ENCODE measurements around the gene GALNT16. TPM values are rescaled to one million over a fixed set of nuclear protein-coding genes. Genes with fewer than 3 reads are reported as not detected.

The GALNT16 gene
- total and polyA plus RNA-seq, 2 donors (not counting 3 experiments of a cell fraction or from before 2014, with no cell fraction given) = 0.39 to 0.49 TPM

DNA sequence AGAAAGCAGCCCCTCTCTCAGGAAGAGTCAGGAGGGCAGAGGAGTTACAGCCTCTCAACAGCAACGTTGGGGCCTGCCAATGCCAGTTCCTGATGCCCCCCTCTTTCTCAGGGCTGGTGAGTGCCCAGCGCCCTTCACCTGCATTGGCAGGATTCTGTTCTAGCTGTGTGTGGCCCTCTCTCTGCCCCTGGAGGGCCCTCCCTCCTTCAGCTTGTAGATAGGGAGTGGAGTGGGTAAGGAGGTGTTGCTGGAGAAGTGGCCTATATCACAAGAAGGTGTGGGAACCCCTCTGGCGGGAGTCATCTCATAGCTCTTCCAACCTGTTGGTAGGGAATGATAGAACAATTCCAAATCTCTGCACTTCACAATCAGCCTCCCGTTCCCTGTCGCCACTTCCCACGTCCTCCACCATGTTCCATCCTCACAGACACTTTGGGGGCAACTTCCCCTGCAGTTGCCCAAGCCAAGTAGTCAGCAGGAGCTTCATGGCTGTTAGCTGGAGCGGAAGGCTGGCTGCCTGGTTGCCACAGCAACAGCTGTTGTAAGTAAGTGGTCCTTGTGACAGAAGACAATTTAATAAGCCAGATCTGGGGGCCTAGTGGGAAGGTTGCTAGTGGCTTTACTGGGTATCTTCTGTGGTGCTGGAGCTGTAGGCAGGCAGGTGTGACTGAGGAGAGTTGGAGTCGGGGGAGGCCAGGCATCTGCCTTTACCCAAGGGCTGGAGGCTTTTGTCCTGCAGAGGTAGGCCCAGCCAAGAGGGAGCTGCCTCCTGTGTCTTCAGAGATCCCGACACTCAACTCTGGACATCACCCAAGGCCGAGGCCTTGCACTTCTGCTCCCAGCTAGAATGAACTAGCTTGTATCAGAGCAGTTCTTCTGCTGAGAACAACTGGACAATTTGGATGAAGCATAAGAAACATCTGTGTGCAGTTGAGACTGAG, 38.4 kb downstream of the GALNT16 start:
- no TSS peak for BruUV-seq (replicated peaks)
- H3K9ac ChIP-seq (replicated peaks; ENCODE audit: extremely low read depth, insufficient read depth, low read length) = no peak overlapping the region
- no peaks in the 10 kb centered on the region for H3K79me2 ChIP-seq (ENCODE audit: control insufficient read depth, insufficient read depth, low read length)
- TF ChIP-seq EZH2 (IDR thresholded peaks at IDR 0.05; ENCODE audit: borderline replicate concordance, low read depth, low read length, severe bottlenecking) = no peak
- no peak for TF ChIP-seq MYC (IDR thresholded peaks at IDR 0.05; ENCODE audit: low read depth, low read length)
- no peak for TF ChIP-seq GATA2 (IDR thresholded peaks at IDR 0.05; ENCODE audit: insufficient read depth, insufficient read length, low read depth, low read length)
- no peak for TF ChIP-seq POLR2AphosphoS5 (IDR thresholded peaks at IDR 0.05; ENCODE audit: insufficient read depth, low read depth, low read length)
- no peak for TF ChIP-seq FOS (IDR thresholded peaks at IDR 0.05; ENCODE audit: borderline replicate concordance, insufficient read depth, low read length)
- H3K9me1 ChIP-seq (replicated peaks; ENCODE audit: control insufficient read depth, extremely low read depth, insufficient read depth, low read length) = no peaks in the 10 kb centered on the region
- POLR2A ChIA-PET = no interaction called here
- H3K4me3 ChIP-seq (replicated peaks in 1 of 3; ENCODE audit: insufficient read depth in 1 of 3, low read depth in 1 of 3, low read length in 3 of 3) = no peak overlapping the region
- no peak overlapping the region for H3K4me2 ChIP-seq (ENCODE audit: insufficient read depth, low read length)
- FAIRE-seq = no peak
- no peak overlapping the region for H2AFZ ChIP-seq (ENCODE audit: low read depth, low read length)
- no peaks in the 10 kb centered on the region for H4K20me1 ChIP-seq (replicated peaks; ENCODE audit: control insufficient read depth, extremely low read depth, insufficient read depth, low read length)
- no peaks in the 10 kb centered on the region for H3K4me1 ChIP-seq (ENCODE audit: control insufficient read depth, extremely low read depth, insufficient read depth, low read length)
- no peak overlapping the region for H3K27ac ChIP-seq (ENCODE audit: insufficient read depth, low read depth, low read length)
- intact Hi-C loops (cut with micrococcal nuclease) = no loop called here
- no peaks in the 10 kb centered on the region for H3K9me3 ChIP-seq (replicated peaks; ENCODE audit: control insufficient read depth, insufficient read depth, low read length)
- CTCF ChIA-PET = interaction anchor here (1.3 to 3.1 kb wide), 5 partner anchors 11 to 48 kb away, joined by 4 to 10 read pairs (median 5); no protein-coding TSS in a partner anchor
- no peak for DNase-seq (ENCODE audit: low read depth, low spot score)
- dilution Hi-C loops (cut with MboI; ENCODE audit: extremely low pct_ligation_motif_present, low sequenced_read_pairs) = no loop called here
- peaks cover 24 to 31% of the 10 kb centered on the region in 2 experiments for H3K27me3 ChIP-seq (ENCODE audit: control insufficient read depth in 2 of 2, insufficient read depth in 2 of 2, low read length in 2 of 2)
- H3K36me3 ChIP-seq (ENCODE audit: control insufficient read depth in 2 of 2, extremely low read depth in 1 of 2, insufficient read depth in 2 of 2, low read length in 2 of 2) = no peaks in the 10 kb centered on the region

Data from endothelial cell of umbilical vein (primary cell).